SHP77 treated with DMSO at 0.1 percent for 48 hours (cell line): ENCODE measurements around the gene UGT1A6.
"Not testable (repeated sequence)": the region's sequence is repeated elsewhere in the genome, so short reads cannot be mapped to it uniquely, and the experiment has no call there.

ENCODE experiments used
- DNase-seq: peaks from one replicate; lab custom pipeline; 2025; lab: John Stamatoyannopoulos, UW

The UGT1A6 gene

DNA sequence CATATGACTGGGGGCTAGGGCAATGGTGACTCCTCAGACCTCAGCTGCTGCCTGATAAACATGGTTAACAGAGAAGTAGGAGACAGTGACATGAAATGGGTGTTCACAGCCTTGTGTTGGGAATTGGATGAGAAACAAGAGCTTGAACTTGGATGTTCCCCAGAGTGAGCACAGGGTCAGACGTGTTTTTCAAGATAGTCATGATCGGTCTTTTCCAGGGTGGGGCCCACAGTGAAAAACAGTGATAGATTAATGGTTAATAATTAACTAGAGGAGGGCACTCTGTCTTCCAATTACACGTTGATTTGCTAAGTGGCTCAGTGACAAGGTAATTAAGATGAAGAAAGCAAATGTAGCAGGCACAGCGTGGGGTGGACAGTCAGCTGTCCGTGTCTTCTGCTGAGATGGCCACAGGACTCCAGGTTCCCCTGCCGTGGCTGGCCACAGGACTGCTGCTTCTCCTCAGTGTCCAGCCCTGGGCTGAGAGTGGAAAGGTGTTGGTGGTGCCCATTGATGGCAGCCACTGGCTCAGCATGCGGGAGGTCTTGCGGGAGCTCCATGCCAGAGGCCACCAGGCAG, 36.1 kb downstream of the UGT1A6 start, which contains the start of gene UGT1A3:
UGT1A3 (plus strand) TSS at position 320 of the 579 bp plus-strand sequence; CDS start at position 405, 85 bp downstream.
- no peak for DNase-seq

DNA sequence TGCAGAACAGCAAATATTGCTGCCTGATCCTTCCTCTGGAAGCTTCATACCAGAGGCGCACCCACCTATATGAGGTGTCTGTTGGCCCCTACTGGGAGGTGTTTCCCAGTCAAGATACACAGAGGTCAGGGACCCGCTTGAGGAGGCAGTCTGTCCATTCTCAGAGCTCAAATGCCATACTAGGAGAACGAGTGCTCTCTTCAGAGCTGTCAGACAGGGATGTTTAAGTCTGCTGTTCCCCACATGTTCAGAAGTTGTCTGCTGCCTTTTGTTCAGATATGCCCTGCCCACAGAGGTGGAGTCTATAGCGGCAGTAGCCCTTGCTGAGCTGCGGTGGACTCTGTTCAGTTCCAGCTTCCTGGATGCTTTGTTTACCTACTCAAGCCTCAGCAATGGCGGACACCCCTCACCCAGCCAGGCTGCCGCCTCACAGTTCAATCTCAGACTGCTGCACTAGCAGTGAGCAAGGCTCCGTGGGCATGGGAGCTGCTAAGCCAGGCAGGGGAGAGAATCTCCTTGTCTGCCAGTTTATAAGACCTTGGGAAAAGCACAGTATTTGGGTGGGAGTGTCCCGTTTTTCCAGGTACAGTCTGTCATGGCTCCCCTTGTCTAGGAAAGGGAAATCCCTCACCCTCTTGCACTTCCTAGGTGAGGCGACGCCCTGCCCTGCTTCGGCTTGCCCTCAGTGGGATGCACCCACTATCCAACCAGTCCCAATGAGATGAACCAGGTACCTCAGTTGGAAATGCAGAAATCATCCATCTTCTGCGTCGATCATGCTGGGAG, 44.4 kb downstream of the UGT1A6 start:
- DNase-seq, result not testable (repeated sequence)

DNA sequence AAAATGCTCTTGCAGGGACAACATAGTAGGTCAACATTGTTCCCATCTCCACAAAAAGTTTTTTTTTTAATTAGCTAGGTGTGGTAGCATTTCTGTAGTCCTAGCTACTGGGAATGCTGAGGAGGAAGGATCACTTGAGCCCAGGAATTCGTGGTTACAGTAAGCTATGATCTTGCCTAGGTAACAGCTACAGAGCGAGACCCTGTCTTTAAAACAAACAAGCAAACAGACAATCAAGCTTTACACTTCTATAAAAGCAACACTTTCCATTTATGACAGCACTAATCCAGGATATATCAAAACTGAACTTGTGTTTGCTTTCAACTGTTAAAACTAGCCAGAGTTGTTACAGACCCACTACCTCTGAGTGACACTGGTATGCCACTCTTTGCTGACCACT, 48.2 kb downstream of the UGT1A6 start:
- no peak for DNase-seq

DNA sequence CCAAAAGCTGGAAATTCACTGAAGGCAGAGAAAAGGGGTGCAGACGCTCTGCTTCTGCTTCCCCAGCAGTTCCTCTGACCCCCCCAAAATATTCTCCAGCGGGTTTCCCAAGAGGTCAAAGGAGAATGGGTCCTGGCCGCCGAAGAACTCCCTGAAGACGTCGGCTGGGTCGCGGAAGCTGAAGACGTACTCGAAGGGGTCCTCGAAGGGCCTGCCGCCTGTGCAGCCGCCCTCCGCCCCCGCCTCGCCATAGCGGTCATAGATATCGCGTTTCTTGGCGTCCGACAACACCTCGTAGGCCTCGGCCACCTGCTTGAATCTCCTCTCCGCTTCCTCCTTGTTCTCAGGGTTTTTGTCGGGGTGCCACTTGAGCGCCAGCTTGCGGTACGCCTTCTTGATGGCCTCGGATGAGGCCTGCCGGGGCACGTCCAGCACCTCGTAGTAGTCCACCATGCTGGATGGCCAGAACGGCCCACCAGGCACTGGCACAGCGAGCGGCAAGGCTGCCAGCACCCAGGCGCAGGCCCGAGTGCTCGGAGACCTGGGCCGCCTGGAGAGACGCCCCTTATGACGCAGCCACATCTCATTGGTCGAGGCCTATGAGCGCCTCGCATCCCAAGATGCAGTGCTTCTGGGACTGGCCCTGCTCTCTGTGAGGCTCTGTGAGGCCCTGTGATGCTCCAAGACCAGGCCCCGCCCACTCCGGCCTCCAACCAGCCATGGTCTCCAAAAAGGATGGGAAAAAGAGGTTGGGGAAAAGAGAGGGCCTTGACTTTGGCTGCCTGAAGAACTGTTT, 51.0 kb downstream of the UGT1A6 start:
- DNase-seq, result no peak

DNA sequence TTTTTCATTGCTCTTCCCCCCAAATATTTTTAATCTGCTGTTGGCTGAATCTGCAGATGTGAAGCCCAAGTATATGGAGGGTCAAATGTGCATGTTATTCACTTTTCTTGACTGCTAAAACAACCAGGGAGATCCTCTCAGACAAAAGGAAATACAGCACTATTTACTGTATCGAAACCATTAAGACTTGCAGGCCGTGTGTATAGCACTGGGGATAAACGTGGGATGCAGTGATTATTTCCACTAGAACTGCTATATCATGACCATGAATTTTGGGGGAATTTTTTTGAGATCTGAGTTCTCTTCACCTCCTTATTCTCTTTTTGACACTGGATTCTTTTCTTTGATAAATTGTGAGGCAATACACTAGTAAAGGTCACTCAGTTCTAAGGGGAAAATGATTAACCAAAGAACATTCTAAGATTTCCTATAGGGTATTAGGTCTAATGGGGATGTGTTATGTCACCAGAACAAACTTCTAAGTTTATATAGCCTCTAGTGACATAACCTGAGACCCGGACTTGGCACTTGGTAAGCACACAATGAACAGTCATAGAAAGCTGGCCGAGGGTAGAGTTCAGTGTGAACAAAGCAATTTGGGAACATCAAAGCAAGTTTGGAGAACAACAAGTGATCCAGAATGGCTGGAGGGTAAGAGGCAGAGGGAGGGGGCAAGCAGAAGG, 52.5 kb downstream of the UGT1A6 start:
- no peak for DNase-seq

DNA sequence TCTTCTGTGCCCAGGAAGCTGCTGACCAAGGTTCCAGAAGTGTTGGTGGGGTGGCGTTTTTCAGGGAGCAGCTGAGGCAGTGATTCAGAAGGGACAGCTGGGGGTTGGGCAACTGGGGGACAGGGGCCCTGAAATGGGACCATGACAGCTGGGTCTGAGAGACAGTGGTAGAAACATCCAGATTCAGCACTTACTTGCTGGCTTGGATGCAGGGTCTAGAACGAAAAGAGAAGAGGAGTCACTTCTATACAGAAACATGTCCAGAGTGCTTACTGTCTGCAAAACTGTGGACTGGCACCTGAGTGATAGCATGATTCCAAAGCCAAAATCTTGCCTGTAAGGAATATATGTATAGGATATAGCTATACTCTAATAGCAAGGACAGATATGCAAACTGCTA, 53.1 kb downstream of the UGT1A6 start:
- not testable (repeated sequence) for DNase-seq

DNA sequence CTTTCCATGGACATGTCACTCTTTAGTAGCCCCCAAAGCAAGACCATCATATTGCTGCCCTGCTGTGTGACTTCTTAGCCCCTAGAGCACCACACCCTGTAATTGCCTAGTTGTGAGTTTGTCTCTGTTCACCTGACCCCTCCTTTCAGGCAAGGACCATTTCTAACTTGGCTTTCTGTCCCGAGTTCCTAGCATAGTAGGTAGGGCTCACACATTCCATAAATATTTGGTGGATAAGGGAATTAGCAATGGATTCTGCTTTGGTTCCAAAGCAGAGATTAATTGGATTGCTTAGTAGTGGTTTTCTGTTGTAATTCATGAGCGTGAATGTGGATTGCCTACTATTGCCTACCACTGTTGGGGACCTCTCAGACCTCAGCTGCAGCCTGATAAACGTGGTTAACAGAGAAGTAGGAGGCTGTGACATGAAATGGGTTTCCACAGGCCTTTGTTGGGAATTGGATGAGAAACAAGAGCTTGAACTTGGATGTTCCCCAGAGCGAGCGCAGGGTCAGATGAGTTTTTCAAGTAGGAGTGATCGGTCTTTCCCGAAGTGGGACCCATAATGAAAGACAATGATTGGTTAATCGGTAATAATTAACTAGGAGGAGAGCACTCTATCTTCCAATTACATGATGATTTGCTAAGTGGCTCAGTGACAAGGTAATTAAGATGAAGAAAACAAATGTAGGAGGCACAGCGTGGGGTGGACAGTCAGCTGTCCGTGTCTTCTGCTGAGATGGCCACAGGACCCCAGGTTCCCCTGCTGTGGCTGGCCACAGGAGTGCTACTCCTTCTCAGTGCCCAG, 54.0 kb downstream of the UGT1A6 start:
- DNase-seq, result no peak

DNA sequence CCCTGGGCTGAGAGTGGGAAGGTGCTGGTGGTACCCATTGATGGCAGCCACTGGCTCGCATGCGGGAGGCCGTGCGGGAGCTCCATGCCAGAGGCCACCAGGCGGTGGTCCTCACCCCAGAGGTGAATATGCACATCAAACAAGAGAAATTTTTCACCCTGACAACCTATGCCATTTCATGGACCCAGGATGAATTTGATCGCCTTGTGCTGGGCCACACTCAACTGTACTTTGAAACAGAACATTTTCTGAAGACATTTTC, 54.5 kb downstream of the UGT1A6 start:
- no peak for DNase-seq

DNA sequence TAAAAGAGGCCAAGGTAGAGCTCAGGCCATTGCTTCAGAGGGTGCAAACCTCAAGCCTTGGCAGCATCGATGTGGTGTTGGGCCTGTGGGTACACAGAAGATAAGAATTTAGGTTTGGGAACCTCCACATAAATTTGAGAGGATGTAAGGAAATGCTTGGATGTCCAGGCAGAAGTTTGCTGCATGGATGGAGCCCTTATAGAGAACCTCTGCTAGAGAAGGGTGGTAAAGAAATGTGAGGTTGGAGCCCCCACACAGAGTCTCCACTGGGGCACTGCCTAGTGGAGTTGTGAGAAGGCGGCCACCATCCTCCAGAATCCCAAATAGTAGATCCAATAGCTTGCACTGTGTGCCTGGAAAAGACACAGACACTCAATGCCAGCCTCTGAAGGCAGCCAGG, 58.0 kb downstream of the UGT1A6 start:
- not testable (repeated sequence) for DNase-seq

DNA sequence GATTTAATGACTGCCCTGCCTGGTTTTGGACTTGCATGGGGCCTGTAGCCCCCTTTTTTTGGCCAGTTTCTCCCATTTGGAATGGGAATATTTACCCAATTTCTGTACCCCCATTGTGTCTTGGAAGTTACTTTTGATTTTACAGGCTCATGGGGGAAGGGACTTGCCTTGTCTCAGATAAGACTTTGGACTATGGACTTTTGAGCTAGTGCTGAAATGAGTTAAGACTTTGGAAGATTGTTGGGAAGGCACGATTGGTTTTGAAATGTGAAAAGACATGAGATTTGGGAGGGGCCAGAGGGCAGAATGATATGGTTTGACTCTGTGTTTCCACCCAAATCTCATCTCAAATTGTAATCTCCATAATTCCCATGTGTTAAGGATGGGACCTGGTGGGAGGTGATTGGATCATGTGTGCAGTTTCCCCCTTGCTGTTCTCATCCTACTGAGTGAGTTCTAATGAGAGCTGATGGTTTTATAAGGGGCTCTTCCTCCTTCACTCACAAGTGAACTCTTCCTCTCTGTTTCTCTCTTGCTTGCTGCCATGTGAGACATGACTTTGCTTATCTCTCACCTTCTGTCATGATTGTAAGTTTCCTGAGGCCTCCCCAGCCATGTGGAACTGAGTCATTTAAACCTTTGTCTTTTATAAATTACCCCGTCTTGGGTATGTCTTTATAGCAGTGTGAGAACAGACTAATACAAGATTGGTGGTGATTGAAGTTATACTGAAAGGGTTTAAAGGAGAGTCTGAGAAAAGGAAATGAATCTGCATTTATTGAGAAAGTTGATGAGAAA, 58.7 kb downstream of the UGT1A6 start:
- not testable (repeated sequence) for DNase-seq

DNA sequence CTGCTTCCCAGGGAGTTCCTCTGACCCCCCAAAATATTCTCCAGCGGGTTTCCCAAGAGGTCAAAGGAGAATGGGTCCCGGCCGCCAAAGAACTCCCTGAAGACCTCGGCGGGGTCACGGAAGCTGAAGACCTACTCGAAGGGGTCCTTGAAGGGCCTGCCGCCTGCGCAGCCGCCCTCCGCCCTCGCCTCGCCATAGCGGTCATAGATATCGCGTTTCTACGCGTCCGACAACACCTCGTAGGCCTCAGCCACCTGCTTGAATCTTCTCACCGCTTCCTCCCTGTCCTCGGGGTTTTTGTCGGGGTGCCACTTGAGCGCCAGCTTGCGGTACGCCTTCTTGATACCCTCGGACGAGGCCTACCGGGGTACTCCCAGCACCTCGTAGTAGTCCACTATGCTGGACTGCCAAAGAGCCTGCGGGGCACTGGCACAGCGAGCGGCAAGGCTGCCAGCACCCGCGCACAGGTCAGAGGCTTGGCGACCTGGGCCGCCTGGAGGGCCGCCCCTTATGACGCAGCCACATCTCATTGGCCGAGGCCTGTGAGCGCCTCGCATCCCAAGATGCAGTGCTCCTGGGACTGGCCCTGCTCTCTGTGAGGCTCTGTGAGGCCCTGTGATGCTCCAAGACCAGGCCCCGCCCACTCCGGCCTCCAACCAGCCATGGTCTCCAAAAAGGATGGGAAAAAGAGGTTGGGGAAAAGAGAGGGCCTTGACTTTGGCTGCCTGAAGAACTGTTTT, 62.4 kb downstream of the UGT1A6 start:
- no peak for DNase-seq

DNA sequence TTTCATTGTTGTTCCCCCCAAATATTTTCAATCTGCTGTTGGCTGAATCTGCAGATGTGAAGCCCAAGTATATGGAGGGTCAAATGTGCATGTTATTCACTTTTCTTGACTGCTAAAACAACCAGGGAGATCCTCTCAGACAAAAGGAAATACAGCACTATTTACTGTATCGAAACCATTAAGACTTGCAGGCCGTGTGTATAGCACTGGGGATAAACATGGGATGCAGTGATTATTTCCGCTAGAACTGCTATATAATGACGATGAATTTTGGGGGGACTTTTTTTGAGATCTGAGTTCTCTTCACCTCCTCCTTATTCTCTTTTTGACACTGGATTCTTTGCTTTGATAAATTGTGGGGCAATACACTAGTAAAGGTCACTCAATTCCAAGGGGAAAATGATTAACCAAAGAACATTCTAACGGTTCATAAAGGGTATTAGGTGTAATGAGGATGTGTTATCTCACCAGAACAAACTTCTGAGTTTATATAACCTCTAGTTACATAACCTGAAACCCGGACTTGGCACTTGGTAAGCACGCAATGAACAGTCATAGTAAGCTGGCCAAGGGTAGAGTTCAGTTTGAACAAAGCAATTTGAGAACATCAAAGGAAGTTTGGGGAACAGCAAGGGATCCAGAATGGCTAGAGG, 63.9 kb downstream of the UGT1A6 start:
- no peak for DNase-seq

DNA sequence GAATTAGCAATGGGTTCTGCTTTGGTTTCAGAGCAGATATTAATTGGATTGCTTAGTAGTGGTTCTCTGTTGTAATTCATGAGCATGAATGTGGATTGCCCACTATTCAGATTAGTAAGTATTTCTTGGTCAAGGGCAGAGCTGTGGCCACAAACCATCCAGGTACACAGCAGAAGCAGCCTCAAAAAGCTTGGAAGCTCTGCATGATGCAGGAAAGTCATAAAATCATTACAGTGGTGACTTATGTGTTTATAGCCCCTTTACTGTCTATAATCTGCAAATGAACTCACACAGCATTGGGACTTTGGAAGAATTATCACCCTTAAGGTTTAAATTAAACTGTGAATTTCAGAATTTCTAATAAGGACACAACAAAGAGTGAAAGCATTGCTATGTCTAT, 65.5 kb downstream of the UGT1A6 start:
- no peak for DNase-seq

DNA sequence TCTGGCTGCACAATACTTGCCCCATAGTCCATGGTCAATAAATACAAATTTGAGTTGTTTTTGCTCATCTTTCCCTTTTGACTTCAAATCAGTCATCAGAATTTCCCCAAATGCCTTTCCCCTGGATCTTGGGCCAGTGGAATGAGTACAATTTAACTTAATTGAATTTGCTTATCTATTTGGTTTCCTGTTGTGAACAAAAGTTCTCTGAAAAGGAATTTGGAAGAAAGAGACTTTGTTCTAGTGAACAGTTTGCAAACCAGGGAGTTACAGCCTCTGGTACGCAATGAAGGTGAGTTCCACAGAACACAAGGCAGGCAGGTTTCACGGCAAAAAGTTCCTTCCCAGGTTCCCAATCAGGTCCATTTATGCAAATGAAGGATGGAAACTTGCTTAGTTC, 66.2 kb downstream of the UGT1A6 start:
- no peak for DNase-seq

DNA sequence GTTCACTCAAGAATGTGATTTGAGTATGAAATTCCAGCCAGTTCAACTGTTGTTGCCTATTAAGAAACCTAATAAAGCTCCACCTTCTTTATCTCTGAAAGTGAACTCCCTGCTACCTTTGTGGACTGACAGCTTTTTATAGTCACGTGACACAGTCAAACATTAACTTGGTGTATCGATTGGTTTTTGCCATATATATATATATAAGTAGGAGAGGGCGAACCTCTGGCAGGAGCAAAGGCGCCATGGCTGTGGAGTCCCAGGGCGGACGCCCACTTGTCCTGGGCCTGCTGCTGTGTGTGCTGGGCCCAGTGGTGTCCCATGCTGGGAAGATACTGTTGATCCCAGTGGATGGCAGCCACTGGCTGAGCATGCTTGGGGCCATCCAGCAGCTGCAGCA, 67.4 kb downstream of the UGT1A6 start, which contains the start of gene UGT1A1:
UGT1A1 (plus strand) TSS at position 228 of the 400 bp plus-strand sequence; CDS start at position 246, 18 bp downstream.
- DNase-seq, result no peak

DNA sequence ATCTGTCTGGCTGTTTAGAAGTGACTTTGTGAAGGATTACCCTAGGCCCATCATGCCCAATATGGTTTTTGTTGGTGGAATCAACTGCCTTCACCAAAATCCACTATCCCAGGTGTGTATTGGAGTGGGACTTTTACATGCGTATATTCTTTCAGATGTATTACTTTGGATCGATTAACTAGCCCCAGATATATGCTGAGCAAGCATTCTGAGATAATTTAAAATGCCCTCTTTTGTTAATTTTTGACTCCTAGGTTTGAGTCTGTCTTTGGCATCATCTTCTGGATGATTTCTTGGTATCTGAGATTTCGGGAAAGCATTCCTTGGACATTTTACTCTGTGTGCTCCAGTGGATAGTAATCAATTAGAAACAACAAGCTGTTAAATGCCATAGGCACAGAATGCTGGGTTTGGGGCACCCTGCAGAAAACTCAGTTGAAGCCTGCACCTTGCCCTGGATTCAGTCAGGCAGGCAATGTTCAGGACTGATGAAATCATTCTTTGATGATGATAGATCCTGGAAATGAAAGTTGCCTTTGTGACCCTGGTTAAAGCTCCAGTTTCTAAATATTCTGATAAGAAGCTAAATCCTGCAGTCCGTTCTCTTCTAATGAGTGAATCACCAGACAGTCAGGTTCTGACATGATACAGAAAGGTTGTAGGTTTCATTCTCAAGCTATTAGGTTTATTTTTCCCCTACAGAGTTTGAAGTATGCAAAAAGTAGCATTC, 68.5 kb downstream of the UGT1A6 start:
- no peak for DNase-seq

DNA sequence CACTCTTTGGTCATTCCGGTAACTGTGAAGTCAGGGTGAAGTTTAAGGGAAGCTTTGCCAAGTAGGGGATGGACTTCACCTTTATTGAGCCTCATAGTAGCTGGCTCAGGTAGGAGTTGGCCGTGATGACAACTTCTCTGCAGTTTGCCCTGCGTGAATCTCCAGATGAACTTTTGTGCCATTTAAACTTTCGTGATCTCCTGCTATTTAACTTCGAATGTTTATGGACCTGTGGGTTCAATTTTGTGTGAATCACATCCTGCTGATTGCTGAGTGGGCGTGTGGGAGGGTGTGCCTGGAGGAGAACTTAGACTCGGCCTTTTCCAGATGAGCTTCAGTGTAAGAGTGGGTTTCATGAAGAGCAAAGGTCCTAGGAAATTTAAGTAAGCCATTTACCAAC, 71.6 kb downstream of the UGT1A6 start:
- DNase-seq, result no peak

DNA sequence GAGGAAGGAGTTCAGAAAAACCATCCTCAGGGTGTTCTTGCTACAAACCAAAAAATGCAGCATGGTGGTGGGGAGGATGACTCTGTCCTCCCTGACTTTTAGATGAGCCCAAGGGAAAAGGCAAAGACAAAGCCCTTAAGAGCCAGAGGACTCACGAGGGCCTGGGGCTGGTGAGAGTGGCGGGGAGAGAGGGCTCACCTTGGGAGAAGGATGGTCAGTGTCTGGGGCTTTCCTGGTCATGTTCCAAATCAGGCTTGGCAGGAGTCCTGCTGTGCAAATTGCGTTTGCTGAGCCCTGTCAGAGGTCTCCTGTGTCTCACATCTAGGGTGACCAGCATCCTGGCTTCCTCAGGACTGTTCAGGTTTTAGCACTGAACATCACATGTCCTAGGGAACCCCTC, 72.1 kb downstream of the UGT1A6 start:
- DNase-seq, result no peak

DNA sequence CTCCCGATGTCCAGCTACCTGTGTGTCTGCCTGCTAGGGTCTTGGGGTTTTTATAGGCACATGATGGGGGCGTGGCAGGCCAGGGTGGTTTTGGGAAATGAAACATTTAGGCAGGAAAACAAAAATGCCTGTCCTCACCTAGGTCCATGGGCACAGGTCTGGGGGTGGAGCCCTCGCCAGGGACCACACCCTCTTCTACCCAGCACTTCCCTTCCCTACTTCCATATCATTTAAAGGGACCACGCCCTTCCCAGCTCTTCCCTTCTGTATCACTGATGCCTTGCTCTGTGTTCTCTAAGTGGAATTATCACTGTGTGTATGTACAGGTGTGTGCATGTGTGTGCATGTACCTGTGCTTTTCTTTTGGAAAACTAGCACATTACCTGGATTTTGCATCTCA, 73.7 kb downstream of the UGT1A6 start:
- no peak for DNase-seq
